Stimulated activated CD4-positive, alpha-beta T cell treated with anti-CD3 and anti-CD28 coated beads, Interleukin-4, amount 100 ng/mL, for 24 hours (primary cell): ENCODE data around the gene CDC123.
A peak's percentile ranks its signal among the peaks of the same experiment; 100 is the strongest.
"Not testable (repeated sequence)": the region's sequence is repeated elsewhere in the genome, so short reads cannot be mapped to it uniquely, and the experiment has no call there.

ENCODE experiments used
- DNase-seq: peaks from one replicate; pipeline ENCODE4 v3.0.0-alpha.2; 2020

Gene CDC123

DNA sequence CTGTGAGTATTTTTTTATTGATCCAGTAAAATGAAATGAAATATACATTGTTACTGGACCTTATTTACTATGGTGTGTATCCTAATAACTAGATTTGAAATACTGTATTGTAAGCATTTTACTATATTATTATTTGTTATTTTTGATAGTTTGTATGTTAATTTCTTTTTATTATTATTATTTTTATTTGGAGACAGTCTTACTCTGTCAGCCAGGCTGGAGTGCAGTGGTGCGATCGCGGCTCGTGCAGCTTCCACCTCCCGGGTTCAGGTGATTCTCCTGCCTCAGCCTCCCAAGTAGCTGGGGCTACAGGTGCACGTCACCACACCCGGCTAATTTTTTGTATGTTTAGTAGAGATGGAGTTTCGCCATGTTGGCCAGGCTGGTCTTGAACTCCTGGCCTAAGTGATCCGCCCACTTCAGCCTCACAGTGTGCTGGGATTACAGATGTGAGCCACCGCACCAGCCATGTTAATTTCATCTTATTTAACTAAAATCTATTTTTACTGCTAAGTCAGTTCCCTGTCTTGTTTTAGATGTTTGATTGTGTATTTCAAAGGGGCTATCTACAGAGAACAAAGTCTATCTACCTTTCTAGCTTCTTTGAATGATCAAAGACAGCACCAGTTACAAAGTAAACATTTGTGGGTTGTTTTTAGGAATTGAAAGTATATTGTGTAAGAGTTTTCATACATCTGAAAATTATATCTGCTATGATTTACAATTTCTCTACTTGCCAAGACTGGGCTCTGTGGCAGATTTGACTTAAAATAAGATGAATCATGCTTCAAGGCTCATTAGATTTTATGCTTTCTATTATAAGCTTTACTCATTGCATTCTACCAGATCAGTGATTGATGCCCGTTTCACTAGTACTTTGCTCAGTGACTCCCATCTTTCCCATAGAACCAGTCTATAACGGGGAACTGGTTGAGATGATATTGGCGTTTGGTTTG, 41.6 kb downstream of the CDC123 start:
- DNase-seq: no peak

DNA sequence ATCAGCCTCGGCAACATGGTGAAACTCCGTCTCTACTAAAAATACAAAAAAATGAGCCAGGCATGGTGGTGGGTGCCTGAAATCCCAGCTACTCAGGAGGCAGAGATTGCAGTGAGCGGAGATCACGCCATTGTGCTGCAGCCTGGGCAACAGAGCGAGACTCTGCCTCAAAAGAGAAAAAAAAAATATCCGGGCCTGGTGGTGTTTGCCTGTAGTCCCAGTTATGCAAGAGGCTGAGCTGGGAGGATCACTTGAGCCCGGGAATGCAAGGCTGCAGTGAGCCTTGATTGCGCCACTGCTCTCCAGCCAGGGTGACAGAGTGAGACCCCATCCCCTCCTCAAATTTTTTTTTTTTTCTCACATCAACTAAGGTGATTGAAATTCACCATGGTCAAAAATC, 42.8 kb downstream of the CDC123 start:
- DNase-seq: no peak

DNA sequence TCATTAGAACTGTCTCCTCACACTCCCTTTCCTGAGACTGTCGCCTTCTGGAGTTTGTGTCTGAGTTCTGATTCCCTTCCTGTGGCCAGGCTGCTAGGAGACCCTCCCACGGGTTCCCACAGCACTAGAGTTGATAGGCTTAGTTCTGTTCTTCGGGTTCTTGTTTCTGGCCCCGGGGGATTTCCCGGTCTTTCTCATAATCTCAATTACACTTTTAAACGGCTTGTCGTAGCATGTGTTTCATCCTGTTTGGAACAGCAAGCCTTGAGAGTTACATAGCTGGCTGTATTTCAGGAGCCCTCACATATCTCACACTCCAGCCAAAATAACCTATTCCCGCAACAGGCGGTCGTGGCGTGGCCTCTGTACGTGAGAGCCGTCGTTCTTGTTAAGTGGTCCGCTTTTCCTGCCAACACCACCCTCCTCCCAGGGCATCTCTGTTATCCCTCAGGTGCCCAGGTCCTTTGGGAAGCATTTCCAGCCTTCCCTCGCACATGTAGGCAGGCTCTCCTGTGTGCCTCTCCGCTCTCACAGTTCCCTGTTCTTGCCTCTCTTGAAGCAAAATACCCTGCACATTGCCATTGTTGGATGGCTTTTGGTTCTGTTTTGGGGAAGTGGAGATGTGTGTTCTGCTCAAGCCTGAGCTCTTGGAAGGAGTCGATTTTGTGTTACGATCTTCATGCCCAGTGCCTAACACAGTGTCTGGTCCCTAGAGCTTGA, 46.0 kb downstream of the CDC123 start:
- peak; percentile 80 for DNase-seq

DNA sequence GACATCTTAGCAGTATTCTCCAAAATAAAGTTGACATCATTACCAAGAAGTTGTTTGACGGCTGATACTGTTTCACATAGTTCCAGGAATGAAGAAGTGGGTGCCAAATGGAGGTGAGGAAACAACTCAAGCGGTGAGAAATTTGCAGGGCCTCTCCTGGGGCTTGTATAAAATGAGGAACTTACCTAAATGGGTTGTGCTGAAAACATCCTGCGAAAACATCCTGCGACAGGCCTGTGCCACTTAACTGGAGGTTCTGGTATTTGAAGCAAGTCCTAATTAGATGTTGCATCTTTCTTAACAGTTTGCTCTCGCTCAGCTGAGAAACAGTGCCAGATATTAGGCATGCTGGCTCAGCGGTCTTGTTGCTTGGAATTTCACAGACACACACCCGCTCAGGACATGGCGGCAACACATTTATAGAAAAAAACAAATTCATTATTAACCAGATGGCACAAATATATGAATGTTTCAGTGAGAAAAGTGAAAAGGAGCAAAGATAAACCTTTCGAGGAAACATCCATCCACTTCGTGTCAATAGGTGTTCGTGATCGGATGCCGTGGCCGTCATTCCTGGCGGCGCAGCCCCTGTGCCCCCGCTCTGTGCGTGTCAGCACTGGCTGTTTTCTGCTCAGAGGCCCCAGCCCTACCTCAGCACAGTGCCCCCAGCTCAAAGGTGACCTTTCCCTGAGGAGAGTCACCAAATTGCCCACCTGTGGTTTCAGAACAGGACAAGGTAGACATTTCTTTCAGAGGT, 48.1 kb downstream of the CDC123 start:
- no peak for DNase-seq

DNA sequence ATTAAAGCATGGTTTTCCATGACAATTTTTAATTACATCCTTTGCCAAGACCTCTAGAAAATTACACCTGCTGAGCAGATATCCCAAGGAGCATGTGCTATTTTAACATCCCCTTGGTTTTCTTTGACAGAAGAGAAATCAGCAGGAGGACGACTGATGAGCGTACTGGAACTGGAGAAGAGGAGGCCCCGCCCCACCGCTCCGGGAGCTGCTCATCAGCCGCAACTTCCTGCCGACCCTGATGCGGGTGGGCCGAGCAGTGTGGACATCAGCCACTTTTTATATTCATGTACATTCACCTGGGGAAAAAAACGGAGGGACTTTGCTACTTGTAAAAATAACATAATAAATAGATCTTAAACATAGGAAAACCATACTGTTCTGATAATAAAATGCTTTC, 54.2 kb downstream of the CDC123 start:
- no peak for DNase-seq

DNA sequence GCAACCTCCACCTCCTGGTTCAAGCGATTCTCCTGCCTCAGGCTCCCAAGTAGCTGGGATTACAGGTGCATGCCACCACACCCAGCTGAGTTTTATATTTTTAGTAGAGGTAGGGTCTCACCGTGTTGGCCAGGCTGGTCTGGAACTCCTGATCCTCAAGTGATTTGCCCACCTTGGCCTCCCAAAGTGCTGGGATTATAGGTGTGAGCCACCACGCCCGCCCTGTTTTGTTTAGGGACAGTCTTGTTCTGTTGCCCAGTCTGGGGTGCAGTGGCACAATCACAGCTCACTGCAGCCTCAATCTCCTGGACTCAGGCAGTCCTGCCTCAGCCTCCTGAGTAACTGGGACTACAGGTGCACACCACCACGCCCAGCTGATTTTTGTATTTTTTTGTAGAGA, 54.7 kb downstream of the CDC123 start:
- not testable (repeated sequence) for DNase-seq

DNA sequence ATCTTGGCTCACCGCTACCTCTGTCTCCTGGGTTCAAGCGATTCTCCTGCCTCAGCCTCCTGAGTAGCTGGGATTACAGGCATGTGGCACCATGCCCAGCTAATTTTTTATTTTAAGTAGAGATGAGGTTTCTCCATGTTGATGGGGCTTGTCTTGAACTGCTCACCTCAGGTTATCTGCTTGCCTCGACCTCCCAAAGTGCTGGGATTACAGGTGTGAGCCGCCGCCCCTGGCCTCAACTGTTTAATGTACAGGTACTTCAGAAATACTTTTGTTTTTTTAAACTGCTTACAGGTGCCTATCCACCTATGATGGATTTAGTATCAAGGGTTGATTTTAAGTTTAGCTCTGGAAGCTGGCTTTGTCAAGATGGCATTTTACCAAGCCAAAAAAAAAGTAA, 55.6 kb downstream of the CDC123 start:
- DNase-seq: no peak

DNA sequence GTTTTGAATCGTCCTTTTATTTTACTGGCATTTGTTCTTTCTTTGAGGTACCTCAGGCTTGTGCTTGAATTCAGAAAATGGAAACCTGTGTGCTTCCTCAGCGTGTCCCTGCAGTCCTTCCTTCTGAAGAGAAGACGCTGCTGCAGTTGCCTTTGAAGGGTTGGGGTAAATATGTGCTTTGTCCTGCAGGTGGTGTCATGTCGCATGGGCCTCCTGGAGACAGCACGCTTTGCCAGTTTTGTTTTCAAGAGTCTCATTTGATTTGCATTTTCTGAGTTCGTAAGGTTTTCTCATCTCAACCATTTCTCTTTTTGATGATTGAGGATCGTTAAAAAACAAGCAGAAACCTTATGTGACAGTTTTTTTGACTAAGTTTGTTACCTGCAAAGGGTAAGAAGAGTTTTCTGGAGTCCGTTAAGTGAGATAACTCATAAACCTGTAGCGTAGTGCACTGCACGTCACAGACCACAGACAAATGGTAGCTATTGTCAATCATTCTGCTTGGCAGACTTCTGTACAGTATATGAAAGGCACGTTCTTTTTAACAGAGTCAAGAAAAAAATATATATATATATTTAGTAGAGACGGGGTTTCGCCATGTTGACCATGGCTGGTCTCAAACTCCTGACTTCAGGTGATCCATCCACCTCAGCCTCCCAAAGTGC, 57.0 kb downstream of the CDC123 start:
- no peak for DNase-seq

DNA sequence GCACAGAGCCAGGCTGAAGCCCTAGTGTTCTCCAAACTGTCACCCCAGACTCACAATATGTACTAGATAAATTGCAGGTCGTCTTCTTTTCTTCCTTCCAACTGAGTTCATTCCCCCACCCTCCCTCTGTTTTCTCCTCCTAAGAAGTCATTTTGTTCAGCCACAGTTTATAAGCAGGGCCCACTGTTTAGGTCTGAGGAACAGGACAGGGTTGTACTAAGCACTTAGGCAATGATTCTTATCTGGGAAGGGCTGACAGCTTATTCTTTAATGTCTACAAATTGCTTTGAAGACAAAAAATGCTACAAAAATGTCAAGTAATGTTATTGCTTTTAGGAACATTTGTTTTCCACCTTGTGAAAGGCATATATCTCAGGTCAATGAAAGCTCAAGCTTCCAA, 59.1 kb downstream of the CDC123 start:
- no peak for DNase-seq

DNA sequence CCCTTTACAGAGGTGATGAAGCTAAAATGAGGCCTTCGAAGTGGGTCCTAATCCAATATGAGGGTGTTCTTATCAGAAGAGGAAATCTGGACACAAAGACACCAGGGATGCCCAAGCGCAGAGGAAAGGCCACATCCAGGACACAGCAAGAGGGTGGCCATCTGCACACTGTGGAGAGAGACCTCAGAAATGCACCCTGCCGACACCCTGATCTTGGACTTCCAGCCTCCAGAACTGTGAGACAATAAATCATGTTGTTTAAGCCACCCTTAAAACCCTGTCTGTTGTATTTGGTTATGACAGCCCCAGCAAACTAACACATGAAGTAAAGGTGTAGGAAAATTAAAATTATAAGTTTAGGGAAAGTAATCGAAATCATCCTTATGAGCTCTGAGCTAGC, 64.0 kb downstream of the CDC123 start:
- DNase-seq: no peak

DNA sequence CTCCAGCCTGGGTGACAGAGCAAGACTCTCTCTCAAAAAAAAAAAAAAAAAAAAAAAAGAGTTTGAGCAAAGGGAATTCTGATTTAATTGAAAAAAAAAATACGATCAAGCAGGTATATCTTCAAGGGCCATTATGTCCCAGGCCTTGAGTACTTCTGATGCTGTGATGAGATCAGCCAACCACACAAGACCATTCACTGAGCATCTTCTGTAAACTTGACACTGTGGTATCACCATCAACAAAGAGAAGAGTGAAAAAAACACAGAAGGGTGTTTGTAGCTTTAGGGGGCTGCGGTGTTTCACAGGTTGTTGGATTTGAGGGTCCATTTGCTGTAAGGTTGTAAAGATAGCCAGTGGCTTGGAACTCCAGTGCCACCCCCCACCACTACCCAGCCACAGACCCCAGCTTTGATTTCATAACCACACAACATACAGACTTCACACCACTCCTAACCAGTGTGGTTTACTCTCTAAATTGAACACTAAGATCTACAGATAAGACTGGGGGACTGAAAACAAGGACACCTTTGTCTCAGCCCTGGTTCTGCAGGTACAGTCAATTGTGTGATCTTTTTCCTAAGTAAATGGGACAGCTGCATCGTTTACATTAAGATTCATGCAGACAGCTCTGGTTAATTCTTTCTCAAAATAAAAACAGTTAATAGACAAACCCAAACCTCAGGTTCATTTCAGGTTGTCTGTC, 66.4 kb downstream of the CDC123 start:
- DNase-seq: no peak

DNA sequence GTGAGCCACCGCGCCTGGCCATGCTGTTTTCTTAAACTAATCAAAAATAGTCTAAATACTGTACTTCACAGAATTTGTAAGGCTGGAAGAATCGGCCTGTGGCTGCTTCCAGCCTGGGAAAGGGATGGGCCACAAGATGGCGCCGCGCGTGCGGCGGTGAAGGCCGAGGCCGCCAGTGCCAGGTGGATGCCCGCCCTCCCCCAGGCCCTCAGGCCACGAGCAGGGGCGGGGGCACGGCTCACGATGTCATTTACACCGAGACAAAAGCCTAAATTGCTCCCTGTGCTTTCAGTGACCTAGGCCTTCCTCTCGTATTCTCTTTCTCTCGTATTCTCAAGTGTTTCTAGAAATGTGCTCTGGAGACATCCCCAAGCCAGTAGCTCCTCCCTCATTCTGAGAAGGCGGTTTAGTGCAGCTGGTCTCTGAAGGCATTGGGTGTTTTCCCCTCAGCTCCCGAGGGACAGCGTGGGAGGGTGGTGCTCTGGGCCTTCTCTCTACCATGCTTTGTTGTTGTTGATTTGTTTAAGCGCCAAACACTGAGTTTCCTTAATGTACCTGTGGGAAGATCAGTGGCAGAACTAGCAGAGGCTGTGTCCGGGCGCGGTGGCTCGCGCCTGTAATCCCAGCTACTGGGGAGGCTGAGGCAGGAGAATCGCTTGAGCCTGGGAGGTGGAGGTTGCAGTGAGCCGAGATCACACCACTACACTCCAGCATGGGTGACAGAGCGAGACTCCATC, 68.4 kb downstream of the CDC123 start:
- DNase-seq: peak; percentile 77

DNA sequence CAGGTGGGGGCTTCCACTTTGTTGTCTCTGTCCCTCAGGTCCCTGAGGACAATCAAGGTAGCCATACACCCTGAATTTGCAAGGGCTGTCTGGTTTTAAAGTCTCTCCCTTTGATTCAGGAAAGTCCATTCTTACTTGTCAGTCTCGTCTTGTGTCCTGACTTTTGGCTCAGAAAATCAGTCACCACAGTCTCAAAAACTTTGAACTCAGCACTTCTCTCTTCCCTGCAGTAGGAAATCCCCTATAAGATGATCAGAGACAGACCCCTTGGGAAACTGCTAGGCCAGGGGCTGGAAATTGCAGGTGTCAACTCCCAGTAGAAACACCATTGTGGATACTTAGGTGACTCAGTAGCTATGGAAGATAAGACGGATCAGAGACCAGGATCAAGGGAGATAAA, 73.1 kb downstream of the CDC123 start:
- no peak for DNase-seq

DNA sequence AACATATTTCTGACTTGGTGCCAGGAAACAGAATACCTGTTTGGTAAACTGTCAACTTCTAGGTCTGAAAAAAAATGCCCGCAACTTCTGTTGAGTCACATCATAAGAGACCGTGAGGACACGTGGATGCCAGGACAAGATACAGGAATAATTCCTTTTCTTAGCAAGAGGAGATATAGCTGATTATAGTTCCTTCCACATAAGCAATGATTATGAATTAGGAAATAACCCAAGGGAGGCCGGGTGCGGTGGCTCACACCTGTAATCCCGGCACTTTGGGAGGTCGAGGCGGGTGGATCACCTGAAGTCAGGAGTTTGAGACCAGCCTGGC, 75.2 kb downstream of the CDC123 start:
- no peak for DNase-seq

DNA sequence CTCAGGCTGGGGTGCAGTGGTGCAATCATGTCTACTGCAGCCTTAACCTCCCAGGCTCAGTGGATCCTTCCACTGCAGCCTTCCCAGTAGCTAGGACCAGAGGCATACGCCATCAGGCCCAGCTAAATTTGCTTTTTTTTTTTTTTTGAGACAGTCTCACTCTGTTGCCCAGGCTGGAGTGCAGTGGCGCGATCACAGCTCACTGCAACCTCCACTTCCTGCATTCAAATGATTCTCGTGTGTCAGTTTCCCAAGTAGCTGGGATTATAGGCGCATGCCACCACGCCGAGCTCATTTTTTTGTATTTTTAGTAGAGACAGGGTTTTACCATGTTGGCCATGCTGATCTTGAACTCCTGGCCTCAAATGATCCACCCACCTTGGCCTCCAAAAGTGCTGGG, 81.9 kb downstream of the CDC123 start:
- not testable (repeated sequence) for DNase-seq

DNA sequence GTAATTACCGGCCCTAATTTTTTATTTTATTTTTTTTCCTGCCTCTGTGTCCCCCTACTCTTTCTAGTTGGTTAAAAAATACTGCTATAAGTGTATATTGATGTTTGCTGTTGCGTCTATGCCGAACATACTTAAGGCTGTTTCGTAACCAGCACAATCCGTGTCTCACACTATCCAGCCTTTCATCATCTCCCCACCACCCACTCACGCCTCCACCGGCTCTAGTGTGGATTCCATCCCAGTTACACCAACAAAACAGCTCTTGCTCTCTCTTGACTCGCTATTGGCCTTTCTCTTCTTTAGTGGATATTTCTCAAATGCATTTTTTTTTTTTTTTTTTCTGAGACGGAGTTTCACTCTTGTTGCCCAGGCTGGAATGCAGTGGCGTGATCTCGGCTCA, 83.3 kb downstream of the CDC123 start:
- DNase-seq: no peak

DNA sequence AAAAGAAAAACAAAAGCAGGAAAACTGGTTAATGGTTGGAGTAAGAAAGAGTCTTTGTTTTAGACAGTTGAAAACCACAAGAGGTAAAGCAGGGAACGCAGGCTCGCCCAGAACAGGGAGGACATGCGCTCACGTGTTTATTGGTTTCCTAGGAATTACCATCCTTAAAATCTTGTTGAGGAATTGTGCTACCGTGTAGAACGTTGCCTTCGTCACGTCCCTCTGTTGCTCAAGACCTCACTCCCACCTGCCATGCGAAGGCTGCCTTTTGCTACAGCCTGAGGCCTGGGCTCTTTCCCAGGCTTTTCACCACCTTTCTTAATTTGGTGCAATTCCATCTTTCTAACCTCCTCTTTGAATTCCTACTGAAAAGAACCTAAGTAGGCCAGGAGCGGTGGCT, 91.8 kb downstream of the CDC123 start:
- DNase-seq: no peak

DNA sequence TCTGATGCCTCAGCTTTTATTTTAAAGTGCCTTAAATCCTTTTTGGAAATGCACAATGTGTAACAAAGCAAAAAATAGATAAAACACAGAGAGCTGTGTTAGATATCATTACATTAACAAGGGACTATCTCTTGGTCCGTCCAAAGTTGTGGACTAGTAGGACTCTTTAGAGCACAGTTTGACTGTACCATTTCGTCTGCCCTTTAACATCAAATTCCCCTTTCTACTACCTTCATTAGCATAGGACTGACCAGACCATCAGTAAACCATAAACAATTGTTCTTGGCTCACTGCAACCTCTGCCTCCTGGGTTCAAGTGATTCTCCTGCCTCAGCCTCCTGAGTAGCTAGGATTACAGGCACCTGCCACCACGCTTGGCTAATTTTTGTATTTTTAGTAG, 101.8 kb downstream of the CDC123 start:
- not testable (repeated sequence) for DNase-seq

DNA sequence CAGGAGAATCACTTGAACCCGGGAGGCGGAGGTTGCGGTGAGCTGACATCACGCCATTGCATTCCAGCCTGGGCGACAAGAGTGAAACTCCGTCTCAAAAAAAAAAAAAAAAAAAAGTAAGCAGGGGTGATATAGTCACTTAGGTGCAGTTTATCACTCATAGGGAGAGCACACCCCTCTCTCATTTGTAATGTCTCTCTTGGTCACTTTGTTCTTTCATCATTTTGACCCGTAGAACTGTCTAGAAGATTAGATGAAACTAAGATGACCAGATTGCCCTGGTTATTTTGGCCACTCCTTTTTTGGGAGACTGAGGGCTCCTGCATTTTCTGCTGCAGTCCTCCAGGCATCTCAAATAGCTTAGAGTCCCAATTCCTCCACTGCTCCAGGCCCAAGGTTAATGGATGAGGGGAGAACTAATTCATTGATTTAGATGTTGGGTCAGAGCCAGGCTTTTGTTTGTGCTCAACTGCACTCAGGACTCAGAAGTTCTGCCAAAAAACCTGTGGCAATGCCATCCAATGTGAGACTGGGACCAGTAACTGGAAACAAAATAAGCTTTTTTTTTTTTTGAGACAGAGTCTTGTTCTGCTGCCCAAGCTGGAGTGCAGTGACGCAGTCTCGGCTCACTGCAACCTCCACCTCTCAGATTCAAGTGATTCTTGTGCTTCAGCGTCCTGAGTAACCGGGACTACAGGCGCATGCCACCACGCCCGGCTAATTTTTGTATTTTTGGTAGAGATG, 103.4 kb downstream of the CDC123 start:
- no peak for DNase-seq
